Ovary (tissue), 9 donors: ENCODE results near the gene PWWP2B. TPM values are rescaled to one million over a fixed set of nuclear protein-coding genes. Genes with fewer than 3 reads are reported as not detected.

ENCODE experiments used
- DNase-seq, 5 donors: peaks; one replicate each; pipeline ENCODE4 v3.0.0-alpha.2; 2019 to 2020
- H3K27ac ChIP-seq, 2 donors: fragments of 200-600 bp; one replicate each; pipeline versions ENCODE4 v1.5.1 to v1.8.0; 2019 to 2022
- H3K27me3 ChIP-seq: fragments of 200-600 bp; one replicate; pipeline ENCODE4 v1.8.0; 2022
- H3K36me3 ChIP-seq: fragments of 200-600 bp; sonication (generic); one replicate; pipeline ENCODE4 v1.5.1; 2019
- H3K4me1 ChIP-seq: one replicate; pipeline ENCODE4 v1.8.1; 2013; ENCODE audit warnings: mild to moderate bottlenecking, moderate library complexity; ENCODE audit not compliant: insufficient read depth
- H3K4me3 ChIP-seq: fragments of 200-600 bp; sonication (generic); one replicate; pipeline ENCODE4 v1.5.1; 2017
- H3K9me3 ChIP-seq, 2 donors: fragments of 200-600 bp in 1 of 2; sonication (generic) in 1 of 2; one replicate each; pipeline versions ENCODE4 v1.5.1 to v1.8.1; 2013 to 2019; ENCODE audit warnings: mild to moderate bottlenecking in 1 of 2, moderate library complexity in 1 of 2
- CTCF ChIP-seq, 3 donors: fragments of 450-650 bp in 2 of 3; fragments of 200-600 bp in 1 of 3; IDR thresholded peaks; one replicate each; pipeline versions ENCODE4 v1.5.1 to v1.8.0; 2016 to 2022; ENCODE audit warnings: antibody characterized with exemption in 3 of 3, mild to moderate bottlenecking in 1 of 3
- EP300 ChIP-seq: sonication (generic); formaldehyde crosslinking; IDR thresholded peaks from one replicate; pipeline ENCODE4 v1.6.1; 2017; ENCODE audit warnings: antibody characterized with exemption
- POLR2A ChIP-seq: fragments of 450-650 bp; IDR thresholded peaks from one replicate; pipeline ENCODE4 v1.6.1; 2017; ENCODE audit warnings: antibody characterized with exemption, mild to moderate bottlenecking, moderate library complexity
- WGBS, 3 donors: extraction: QIAGEN DNeasy Blood & Tissue Kit in 1 of 3; methylation state at CpG; one replicate each; pipeline versions ENCODE4 v1.1.5 to v1.1.7; 2013 to 2017; 5-methylcytosine and 5-hydroxymethylcytosine counted together
- intact Hi-C, 4 donors: fragments of 100-400 bp; cut with DNase I; formaldehyde crosslinking; loops; one replicate each; pipeline versions ENCODE4 v1.11.0 to v1.15.1; 2022 to 2023
- polyA plus RNA-seq, 2 donors: library from polyadenylated mRNA; stranded (reverse); fragments of 200-250 nt in 1 of 2; fragments of 350-450 nt in 1 of 2; fragmentation: Illumina TruSeq in 1 of 2; extraction: RNeasy Lipid Tissue Mini Kit (QIAGEN cat#74804) in 1 of 2; gene quantifications; one replicate each; pipeline ENCODE4 v1.2.3, GENCODE V29; 2013 to 2014
- total RNA-seq, 7 donors: library from RNA; depleted of rRNA in 2 of 7; stranded (reverse); fragments of >200 nt in 2 of 7; fragmentation: NEBNext Ultra II Directional in 3 of 7; extraction: Animal tissue kit (Norgen Biotek cat#: 25700) in 3 of 7; gene quantifications; one replicate each; pipeline versions ENCODE4 v1.1.0 to v1.2.4, GENCODE V29; 2016 to 2023
- donor health status: DM: no; HTN: no; CAD: no; lungs with moderate emphysema.
- donor health status: DM: no; HTN: no; CAD: no.
- donor health status: Bipolar disorder and iron deficiency.
- donor health status: DM: yes; HTN: yes; CAD: no.
- donor health status: DM: no; HTN: no; CAD: no.
- donor health status: DM: yes; HTN: yes; CAD: no.

Gene PWWP2B
- total and polyA plus RNA-seq, 9 donors, result 1.1 to 26.0 (median 14.9) TPM

- Histone ChIP-seq H3K4me1 (no peaks in the 10 kb centered on the region), H3K27ac (no peak overlapping the region), H3K36me3 (no peaks in the 10 kb centered on the region), H3K9me3 (no peaks in the 10 kb centered on the region), H3K4me3 (no peak overlapping the region), H3K27me3 (no peaks in the 10 kb centered on the region)
- TF ChIP-seq POLR2A (no peak), EP300 (no peak), CTCF (IDR thresholded peaks at IDR 0.05) (no peak)
- no peak for DNase-seq
- intact Hi-C loops, result loop anchor here in 2 of 4 donors (5.0 to 10.0 kb wide), 2 partner anchors 261 to 263 kb away; no protein-coding TSS in a partner anchor
- WGBS, 3 donors, result 84 to 86% (median 86%) methylated on average over 2 of the region's 2 CpGs
These were observed 15.3 kb upstream of the PWWP2B start for GRCh38 chr10:132381741-132382140.

- no peak for DNase-seq
- Histone ChIP-seq H3K27ac (no peak overlapping the region), H3K4me3 (no peak overlapping the region), H3K27me3 (no peaks in the 10 kb centered on the region), H3K36me3 (no peaks in the 10 kb centered on the region), H3K9me3 (no peaks in the 10 kb centered on the region), H3K4me1 (no peaks in the 10 kb centered on the region)
- intact Hi-C loops, result loop anchor here in 2 of 4 donors (5.0 to 10.0 kb wide), 2 partner anchors 260 to 262 kb away; no protein-coding TSS in a partner anchor
- TF ChIP-seq CTCF (IDR thresholded peaks at IDR 0.05), result no peak
- TF ChIP-seq POLR2A, result no peak
- no peak for TF ChIP-seq EP300
- 93 to 94% (median 93%) methylated on average over 16 of the region's 16 CpGs for WGBS, 3 donors
These were observed 14.6 kb upstream of the PWWP2B start for GRCh38 chr10:132382231-132382922.

- H3K4me1 ChIP-seq, result no peaks in the 10 kb centered on the region
- no peaks in the 10 kb centered on the region for H3K36me3 ChIP-seq
- intact Hi-C loops, result loop anchor here in 2 of 4 donors (5.0 to 10.0 kb wide), 2 partner anchors 259 to 262 kb away; no protein-coding TSS in a partner anchor
- no peaks in the 10 kb centered on the region for H3K9me3 ChIP-seq
- WGBS, 3 donors, result 42 to 57% (median 45%) methylated on average over 8 of the region's 8 CpGs
- DNase-seq, result peak in 1 of 5 donors; percentile 2
- no peaks in the 10 kb centered on the region for H3K27me3 ChIP-seq
- no peak overlapping the region for H3K27ac ChIP-seq
- no peak for TF ChIP-seq POLR2A
- no peak for TF ChIP-seq CTCF (IDR thresholded peaks at IDR 0.05)
- no peak for TF ChIP-seq EP300
- H3K4me3 ChIP-seq, result no peak overlapping the region
These were observed 13.9 kb upstream of the PWWP2B start for GRCh38 chr10:132383101-132383500.

GRCh38 chr10:132383751-132384196 is 13.2 kb upstream of the PWWP2B start:
- Histone ChIP-seq H3K27me3 (no peaks in the 10 kb centered on the region), H3K4me1 (peaks cover under 1% of the 10 kb centered on the region), H3K36me3 (no peaks in the 10 kb centered on the region), H3K9me3 (no peaks in the 10 kb centered on the region), H3K27ac (no peak overlapping the region), H3K4me3 (no peak overlapping the region)
- DNase-seq, result peak in 2 of 5 donors; percentile 13 to 29
- intact Hi-C loops, result loop anchor here in 2 of 4 donors (5.0 to 10.0 kb wide), 2 partner anchors 259 to 261 kb away; no protein-coding TSS in a partner anchor
- TF ChIP-seq POLR2A (no peak), CTCF (IDR thresholded peaks at IDR 0.05) (no peak), EP300 (no peak)
- WGBS, 3 donors, result 60 to 68% (median 63%) methylated on average over 13 of the region's 13 CpGs
